WTC11 (cell line): ENCODE results near the gene P2RX6.

Experiments
- CREB1 ChIP-seq: sonication (generic); formaldehyde crosslinking; IDR thresholded peaks from 2 replicates; pipeline ENCODE4 v1.8.0; 2023; ENCODE audit warnings: mild to moderate bottlenecking, missing genetic modification reagents
- ELF4 ChIP-seq: sonication (generic); formaldehyde crosslinking; IDR thresholded peaks from 2 replicates; pipeline ENCODE4 v1.8.1; 2022; ENCODE audit warnings: low read depth, mild to moderate bottlenecking, moderate library complexity, missing genetic modification reagents
- JUN ChIP-seq: sonication (generic); formaldehyde crosslinking; IDR thresholded peaks from 2 replicates; pipeline ENCODE4 v1.8.0; 2023; ENCODE audit warnings: mild to moderate bottlenecking, missing genetic modification reagents
- MXD4 ChIP-seq: fragments of 250-450 bp; sonication (Bioruptor Pico); IDR thresholded peaks from 2 replicates; pipeline ENCODE4 v1.8.0; 2021; ENCODE audit warnings: mild to moderate bottlenecking, moderate library complexity, borderline replicate concordance
- SP1 ChIP-seq: sonication (generic); formaldehyde crosslinking; conservative IDR thresholded peaks from 2 replicates; pipeline ENCODE4 v1.8.1; 2022; ENCODE audit warnings: missing genetic modification reagents
- TF ChIP-seq, protein P1 (sequence below): fragments of 200-600 bp; IDR thresholded peaks from 2 replicates; pipeline ENCODE4 v1.8.0; 2022; ENCODE audit warnings: antibody characterized with exemption

DNA sequence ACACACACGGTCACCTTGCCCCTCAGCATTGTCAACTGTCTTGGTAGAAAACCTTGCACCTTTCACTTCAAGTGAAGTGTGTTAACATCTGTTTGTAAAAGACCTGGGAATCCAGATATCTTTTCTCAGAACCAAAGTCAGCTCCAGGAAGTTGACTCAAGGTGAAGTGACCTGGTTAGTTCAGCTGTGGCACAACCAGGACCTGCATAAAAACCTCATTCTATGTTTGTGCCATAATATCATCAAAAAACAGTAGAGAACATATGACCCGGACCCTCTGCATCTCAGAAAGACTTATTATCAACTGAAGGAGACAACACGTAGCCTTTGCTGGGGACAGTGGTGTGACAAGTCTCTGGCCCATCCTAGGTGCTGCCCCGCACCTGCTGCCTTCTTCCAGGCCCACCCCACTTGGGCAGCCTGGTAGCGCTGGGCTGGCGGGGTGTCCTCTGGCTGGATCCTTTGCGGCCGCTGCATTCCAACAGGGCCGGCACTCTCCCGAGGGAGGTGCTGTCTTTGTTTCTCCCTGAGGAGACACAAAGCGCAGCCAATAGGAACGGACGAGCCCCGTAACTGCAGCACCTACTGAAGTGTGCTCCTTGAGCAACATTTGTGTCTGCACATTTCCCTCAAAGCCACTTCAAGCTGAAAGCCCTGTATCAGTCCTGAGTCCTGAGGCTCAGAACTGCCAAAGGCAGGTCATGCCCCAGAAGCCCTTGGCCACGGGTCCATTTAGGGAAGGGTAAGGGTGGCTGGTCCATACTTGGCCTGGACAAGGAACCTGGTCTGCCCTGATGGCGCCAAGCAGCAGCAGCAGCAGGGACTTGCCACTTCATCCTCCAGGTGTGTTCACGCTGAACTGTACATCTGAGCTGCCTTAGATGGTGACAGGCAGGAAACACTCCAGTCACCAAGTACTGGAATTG is 56.0 kb downstream of the P2RX6 start:
- no peak for TF ChIP-seq ELF4 (CRISPR knock-in tag)
- no peak for TF ChIP-seq SP1 (CRISPR knock-in tag)
- TF ChIP-seq, protein P1, sequence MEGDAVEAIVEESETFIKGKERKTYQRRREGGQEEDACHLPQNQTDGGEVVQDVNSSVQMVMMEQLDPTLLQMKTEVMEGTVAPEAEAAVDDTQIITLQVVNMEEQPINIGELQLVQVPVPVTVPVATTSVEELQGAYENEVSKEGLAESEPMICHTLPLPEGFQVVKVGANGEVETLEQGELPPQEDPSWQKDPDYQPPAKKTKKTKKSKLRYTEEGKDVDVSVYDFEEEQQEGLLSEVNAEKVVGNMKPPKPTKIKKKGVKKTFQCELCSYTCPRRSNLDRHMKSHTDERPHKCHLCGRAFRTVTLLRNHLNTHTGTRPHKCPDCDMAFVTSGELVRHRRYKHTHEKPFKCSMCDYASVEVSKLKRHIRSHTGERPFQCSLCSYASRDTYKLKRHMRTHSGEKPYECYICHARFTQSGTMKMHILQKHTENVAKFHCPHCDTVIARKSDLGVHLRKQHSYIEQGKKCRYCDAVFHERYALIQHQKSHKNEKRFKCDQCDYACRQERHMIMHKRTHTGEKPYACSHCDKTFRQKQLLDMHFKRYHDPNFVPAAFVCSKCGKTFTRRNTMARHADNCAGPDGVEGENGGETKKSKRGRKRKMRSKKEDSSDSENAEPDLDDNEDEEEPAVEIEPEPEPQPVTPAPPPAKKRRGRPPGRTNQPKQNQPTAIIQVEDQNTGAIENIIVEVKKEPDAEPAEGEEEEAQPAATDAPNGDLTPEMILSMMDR, result no peak
- TF ChIP-seq CREB1 (CRISPR knock-in tag), result no peak
- no peak for TF ChIP-seq JUN (CRISPR knock-in tag)
- no peak for TF ChIP-seq MXD4 (CRISPR knock-in tag)
